Measurements from ENCODE around the gene ST3GAL4.
"Not testable (repeated sequence)": the region's sequence is repeated elsewhere in the genome, so short reads cannot be mapped to it uniquely, and the experiment has no call there.

The ST3GAL4 gene

DNA sequence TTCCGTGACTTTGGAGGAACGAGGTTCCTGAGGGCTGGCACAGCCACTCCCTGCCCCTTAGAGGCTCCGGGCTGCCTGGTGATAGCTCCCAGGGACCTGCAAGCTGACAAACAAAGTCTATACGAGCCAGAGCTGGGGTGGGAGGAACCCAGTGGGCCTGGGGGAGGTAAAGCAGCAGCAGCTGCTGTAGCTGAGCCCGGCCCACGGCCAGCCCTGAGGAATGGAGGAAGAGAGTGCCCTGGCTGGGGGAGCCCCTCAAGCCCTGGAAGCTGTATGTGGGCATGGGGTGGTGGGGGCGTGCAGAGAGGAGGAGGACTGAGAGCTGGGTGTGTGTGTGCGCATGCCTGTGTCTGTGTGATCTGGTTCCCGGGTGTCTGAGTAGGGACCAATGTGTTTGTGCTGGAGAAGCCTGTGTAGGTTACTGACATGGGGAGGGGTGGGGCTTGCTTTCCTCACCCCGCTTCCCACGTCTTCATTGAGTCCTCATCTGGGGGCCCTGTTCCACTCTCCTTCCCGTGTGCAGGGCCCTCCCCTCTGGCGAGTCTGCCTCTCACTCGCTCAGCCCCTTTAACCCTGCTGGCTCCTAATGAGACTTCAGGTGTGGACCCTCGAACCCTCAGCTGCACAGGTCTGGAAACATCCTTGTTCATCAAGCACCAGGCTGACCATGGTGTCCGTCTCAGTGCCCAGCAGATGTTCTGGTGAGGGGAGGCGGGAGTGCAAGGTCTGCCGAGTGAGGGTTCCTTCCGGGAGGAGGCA is 10.8 kb downstream of the ST3GAL4 start:
- no peak for DNase-seq

DNA sequence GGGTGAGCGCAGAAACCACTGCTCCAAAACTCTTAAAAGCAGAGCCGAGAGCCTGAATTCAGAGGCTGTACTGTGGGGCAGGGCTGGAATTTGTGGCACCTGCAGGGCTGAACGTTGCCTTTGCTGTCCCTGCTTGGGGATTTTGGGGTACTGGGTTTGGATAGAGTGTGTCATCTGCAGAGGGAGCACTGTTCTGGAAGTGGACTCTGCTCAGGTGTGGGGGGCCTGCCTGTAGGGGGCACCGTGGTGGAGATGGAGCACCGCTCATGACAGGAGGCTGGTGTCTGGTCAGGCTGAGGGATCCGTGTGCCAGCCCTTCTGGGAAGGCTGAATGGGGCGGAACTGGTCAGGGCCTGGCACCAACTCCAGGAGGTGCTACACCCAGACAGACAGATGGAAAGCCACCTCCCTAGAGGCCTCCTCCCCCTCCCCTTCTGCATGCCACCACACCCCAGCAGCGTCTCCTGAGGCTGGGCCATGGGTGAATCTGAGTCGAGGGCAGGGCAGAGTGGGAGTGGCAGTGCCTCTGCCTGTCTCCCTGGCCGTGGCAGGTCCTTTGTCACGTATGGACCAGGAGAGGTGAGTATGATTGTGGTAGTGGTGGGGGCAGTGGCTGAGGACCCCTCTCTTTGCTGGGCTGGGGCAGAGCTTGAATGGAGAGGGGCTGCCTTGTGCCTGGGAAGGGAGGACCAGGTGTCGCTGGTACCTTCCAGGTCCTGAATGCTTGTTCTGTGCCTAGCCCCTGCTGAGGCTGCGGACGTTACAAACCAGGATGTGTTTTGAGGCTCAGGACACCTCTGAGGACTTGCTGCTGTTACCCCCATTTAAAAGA is 11.6 kb downstream of the ST3GAL4 start:
- DNase-seq = not testable (repeated sequence)

DNA sequence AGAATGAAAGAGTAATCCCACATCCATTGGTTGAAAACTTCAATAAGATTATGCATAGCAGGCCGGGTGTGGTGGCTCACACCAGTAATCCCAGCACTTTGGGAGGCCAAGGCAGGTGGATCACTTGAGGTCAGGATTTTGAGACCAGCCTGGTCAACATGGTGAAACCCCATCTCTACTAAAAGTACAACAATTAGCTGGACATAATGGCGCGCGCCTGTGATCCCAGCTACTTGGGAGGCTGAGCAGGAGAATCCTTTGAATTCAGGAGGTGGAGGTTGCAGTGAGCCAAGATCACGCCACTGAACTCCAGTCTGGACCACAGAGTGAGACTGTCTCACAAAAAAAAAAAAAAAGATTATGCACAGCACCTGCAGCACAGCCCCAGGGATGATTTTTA is 12.3 kb downstream of the ST3GAL4 start:
- DNase-seq = not testable (repeated sequence)

- DNase-seq = not testable (repeated sequence)
These were observed 13.0 kb downstream of the ST3GAL4 start for GRCh38 chr11:126368336-126369119.

GRCh38 chr11:126370016-126370415 is 14.5 kb downstream of the ST3GAL4 start:
- no peak for DNase-seq

DNA sequence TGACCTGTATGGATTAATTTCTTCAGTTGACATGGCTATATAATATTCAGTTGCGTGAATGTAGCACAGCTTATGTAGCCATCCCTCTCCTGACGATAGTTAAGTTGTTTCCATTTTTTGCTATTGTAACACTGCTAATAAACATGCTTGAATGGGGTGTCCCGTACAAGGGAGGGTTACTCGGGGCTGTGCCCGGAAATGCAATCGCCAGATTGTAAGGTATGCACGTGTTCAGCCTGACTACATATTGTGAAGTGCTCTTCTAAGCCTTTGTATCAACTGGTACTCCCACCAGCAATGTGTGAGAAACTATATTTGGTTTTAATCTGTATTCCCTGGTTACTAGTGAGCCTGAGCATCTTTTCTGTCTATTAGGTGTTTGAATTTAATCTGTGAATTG is 16.1 kb downstream of the ST3GAL4 start:
- no peak for DNase-seq

GRCh38 chr11:126373389-126374066 is 18.0 kb downstream of the ST3GAL4 start:
- DNase-seq = not testable (repeated sequence)

- not testable (repeated sequence) for DNase-seq
These were observed 19.2 kb downstream of the ST3GAL4 start for GRCh38 chr11:126374562-126375300.

- DNase-seq = no peak
These were observed 20.2 kb downstream of the ST3GAL4 start for GRCh38 chr11:126375726-126376125.

- DNase-seq = no peak
These were observed 23.3 kb downstream of the ST3GAL4 start for GRCh38 chr11:126378763-126379162.

DNA sequence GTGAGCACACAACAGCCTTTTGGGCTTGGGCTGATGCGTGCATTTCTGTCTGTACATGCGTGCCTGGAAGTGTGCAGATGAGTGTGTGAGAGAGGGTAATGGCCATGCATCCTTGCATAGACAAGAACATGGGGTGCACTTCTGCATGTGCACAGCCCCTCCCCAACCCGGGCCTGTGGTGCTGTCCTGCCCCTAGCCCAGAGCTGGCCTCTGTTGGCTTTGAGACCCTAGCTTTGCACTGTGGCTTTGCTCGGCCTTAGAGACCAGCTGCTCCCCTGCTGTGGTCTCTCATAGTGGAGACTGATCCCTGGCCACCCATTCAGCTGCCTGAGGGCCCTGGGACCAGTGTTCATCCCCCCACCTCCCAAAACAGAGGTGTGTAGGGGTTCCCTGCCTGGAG is 25.4 kb downstream of the ST3GAL4 start:
- DNase-seq = no peak

DNA sequence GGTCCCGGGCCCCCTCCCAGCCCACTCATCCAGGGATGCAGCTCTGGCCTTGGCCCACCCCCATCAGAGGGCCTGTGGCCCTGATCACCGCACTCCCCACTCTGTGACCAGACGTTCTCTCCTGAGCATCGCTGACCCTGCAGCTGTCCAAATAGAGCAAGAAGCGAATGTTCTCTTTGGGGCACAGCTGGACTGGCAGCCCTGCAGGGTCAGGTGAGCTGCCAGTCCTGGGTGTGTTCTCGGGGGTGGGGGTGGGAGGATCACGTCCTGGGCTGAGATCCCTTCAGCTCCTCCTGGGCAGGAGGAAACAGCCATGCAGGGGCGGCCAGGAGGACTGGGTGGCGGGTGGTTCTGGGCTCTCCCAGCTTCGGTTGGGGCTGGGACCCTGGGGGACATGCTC is 26.5 kb downstream of the ST3GAL4 start:
- not testable (repeated sequence) for DNase-seq

- not testable (repeated sequence) for DNase-seq
These were observed 27.2 kb downstream of the ST3GAL4 start for GRCh38 chr11:126382641-126383040.

GRCh38 chr11:126383339-126384335 is 28.2 kb downstream of the ST3GAL4 start:
- no peak for DNase-seq

DNA sequence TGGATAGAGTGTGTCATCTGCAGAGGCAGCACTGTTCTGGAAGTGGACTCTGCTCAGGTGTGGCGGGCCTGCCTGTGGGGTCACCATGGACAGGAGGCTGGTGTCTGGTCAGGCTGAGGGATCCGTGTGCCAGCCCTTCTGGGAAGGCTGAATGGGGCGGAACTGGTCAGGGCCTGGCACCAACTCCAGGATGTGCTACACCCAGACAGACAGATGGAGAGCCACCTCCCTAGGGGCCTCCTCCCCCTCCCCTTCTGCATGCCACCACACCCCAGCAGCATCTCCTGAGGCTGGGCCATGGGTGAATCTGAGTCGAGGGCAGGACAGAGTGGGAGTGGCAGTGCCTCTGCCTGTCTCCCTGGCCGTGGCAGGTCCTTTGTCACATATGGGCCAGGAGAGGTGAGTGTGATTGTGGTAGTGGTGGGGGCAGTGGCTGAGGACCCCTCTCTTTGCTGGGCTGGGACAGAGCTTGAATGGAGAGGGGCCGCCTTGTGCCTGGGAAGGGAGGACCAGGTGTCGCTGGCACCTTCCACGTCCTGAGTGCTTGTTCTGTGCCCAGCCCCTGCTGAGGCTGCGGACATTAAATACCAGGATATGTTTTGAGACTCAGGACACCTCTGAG is 29.1 kb downstream of the ST3GAL4 start:
- no peak for DNase-seq

GRCh38 chr11:126385991-126386728 is 30.7 kb downstream of the ST3GAL4 start:
- no peak for DNase-seq

DNA sequence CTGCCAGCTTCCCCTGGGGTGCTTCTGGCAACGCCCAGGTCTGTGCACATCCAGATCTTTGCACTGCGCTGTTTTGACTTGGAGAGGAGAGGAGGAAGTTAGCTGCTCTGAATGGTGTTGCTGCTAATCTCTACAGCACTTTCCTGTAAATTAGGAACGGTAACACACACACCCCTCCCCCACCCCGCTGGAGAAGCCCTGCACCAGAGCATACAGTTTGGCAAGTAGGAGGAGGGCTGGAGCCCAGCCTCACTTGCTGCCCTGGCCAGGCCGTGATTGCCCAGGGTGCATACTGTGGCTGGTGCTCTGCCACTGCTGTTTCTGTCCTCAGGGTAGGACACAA is 31.2 kb downstream of the ST3GAL4 start:
- not testable (repeated sequence) for DNase-seq

GRCh38 chr11:126387857-126388256 is 32.4 kb downstream of the ST3GAL4 start:
- no peak for DNase-seq

- DNase-seq = no peak
These were observed 34.9 kb downstream of the ST3GAL4 start for GRCh38 chr11:126390272-126390867.

All from activated T-cell treated with anti-CD3 and anti-CD28 coated beads, Interleukin-2, amount 50 U/mL, for 1 hour (primary cell).